Uterus (tissue), 4 donors: Measurements from ENCODE around the gene CIBAR2. TPM values are rescaled to one million over a fixed set of nuclear protein-coding genes. Genes with fewer than 3 reads are reported as not detected.
A peak's percentile ranks its signal among the peaks of the same experiment; 100 is the strongest.
"Not testable (repeated sequence)": the region's sequence is repeated elsewhere in the genome, so short reads cannot be mapped to it uniquely, and the experiment has no call there.

Source experiments
- DNase-seq, 2 donors: peaks; one replicate each; pipeline ENCODE4 v3.0.0-alpha.2; 2019 to 2020
- H3K27ac ChIP-seq, 2 donors: fragments of 200-600 bp; sonication (generic); 1 replicate in 1 of 2; 2 replicates in 1 of 2; pipeline ENCODE4 v1.5.1; 2016 to 2018
- H3K27me3 ChIP-seq, 2 donors: fragments of 200-600 bp; sonication (generic); one replicate each; pipeline ENCODE4 v1.5.1; 2018 to 2019; ENCODE audit warnings: control low read depth in 1 of 2
- H3K36me3 ChIP-seq, 2 donors: fragments of 200-600 bp; sonication (generic); one replicate each; pipeline ENCODE4 v1.5.1; 2019; ENCODE audit warnings: control low read depth in 1 of 2
- H3K4me1 ChIP-seq, 2 donors: fragments of 200-600 bp; sonication (generic); one replicate each; pipeline ENCODE4 v1.5.1; 2018 to 2019; ENCODE audit warnings: control low read depth in 1 of 2
- H3K4me3 ChIP-seq, 2 donors: fragments of 200-600 bp; sonication (generic); 1 replicate in 1 of 2; 2 replicates in 1 of 2; pipeline ENCODE4 v1.5.1; 2018 to 2019; ENCODE audit warnings: mild to moderate bottlenecking in 1 of 2
- H3K9me3 ChIP-seq, 2 donors: fragments of 200-600 bp; sonication (generic); one replicate each; pipeline ENCODE4 v1.5.1; 2019; ENCODE audit warnings: control low read depth in 1 of 2
- POLR2A ChIP-seq, 2 donors: fragments of 450-650 bp; IDR thresholded peaks; one replicate each; pipeline ENCODE4 v1.6.1; 2016; ENCODE audit warnings: antibody characterized with exemption in 2 of 2, mild to moderate bottlenecking in 1 of 2, moderate library complexity in 1 of 2
- intact Hi-C: fragments of 100-400 bp; cut with DNase I; formaldehyde crosslinking; loops from one replicate; pipeline ENCODE4 v1.15.1; 2023; ENCODE audit warnings: low total_unique reads
- total RNA-seq, 4 donors: library from RNA; depleted of rRNA in 3 of 4; stranded (reverse); fragments of >200 nt in 3 of 4; gene quantifications; one replicate each; pipeline versions ENCODE4 v1.1.0 to v1.2.4, GENCODE V29; 2014 to 2023
- TF ChIP-seq, protein P1 (sequence below), 4 experiments: fragments of 200-600 bp in 2 of 4; fragments of 450-650 bp in 2 of 4; sonication (generic) in 2 of 4; IDR thresholded peaks; one replicate each; pipeline ENCODE4 v1.5.1; 2016 to 2019; ENCODE audit warnings: antibody characterized with exemption in 4 of 4, mild to moderate bottlenecking in 2 of 4, moderate library complexity in 1 of 4
- donor health status: DM: yes; HTN: yes; CAD: no.

CIBAR2 gene
- total RNA-seq, 4 donors from 2014 or later = 2.4 TPM; not detected in 3

DNA sequence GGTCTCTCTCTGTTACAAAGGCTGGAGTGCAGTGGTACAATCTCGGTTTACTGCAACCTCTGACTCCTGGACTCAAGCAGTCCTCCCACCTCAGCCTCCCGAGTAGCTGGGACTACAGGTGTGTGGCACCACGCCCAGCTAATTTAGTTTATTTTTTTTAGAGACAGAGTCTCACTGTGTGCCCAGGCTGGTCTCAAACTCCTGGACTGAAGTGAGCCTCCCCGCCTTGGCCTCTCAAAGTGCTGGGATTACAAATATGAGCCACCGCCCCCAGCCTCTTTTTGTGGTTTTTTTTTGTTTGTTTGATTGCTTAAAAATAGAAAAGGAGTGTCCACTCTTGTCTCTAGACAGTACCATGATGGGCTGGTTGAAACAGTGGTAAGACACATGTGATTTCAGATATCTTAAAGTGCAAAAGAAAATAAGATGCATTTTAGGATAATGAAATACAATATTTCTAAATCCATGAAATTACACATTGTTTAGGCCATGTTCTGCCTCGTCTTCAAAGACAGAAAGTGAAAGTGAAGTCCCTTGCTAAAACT is 57.3 kb downstream of the CIBAR2 start:
- H3K4me3 ChIP-seq = peak overlapping the region; percentile 1 to 9
- intact Hi-C loops = no loop called here

DNA sequence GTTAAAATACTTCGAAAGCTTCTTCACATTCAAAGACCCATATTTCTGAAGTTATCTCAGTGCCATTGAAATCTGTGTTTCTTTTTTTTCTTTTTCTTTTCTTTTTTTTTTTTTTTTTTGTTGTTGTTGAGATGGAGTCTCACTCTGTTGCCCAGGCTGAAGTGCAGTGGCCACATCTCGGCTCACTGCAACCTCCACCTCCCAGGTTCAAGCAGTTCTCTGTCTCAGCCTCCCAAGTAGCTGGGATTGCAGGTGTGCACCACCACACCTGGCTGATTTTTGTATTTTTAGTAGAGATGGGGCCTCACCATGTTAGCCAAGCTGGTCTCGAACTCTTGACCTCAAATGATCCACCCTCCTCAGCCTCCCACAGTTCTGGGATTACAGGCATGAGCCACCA is 58.0 kb downstream of the CIBAR2 start:
- peak overlapping the region; percentile 67 to 87 for H3K27ac ChIP-seq
- DNase-seq, H3K4me3 ChIP-seq, H3K4me1 ChIP-seq, H3K27me3 ChIP-seq, H3K9me3 ChIP-seq, H3K36me3 ChIP-seq, intact Hi-C loops: not testable (repeated sequence)

More for the DNA sequence above, 57.3 kb downstream of the CIBAR2 start:
- Histone ChIP-seq H3K27ac (peak overlapping the region; percentile 67 to 87), H3K9me3 (no peaks in the 10 kb centered on the region), H3K36me3 (no peaks in the 10 kb centered on the region), H3K4me1 (peaks cover 0 to 6% of the 10 kb centered on the region in 2 donors), H3K27me3 (no peaks in the 10 kb centered on the region)
- TF ChIP-seq, protein P1, sequence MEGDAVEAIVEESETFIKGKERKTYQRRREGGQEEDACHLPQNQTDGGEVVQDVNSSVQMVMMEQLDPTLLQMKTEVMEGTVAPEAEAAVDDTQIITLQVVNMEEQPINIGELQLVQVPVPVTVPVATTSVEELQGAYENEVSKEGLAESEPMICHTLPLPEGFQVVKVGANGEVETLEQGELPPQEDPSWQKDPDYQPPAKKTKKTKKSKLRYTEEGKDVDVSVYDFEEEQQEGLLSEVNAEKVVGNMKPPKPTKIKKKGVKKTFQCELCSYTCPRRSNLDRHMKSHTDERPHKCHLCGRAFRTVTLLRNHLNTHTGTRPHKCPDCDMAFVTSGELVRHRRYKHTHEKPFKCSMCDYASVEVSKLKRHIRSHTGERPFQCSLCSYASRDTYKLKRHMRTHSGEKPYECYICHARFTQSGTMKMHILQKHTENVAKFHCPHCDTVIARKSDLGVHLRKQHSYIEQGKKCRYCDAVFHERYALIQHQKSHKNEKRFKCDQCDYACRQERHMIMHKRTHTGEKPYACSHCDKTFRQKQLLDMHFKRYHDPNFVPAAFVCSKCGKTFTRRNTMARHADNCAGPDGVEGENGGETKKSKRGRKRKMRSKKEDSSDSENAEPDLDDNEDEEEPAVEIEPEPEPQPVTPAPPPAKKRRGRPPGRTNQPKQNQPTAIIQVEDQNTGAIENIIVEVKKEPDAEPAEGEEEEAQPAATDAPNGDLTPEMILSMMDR (IDR thresholded peaks at IDR 0.05) = no peak
- no peak for TF ChIP-seq POLR2A (IDR thresholded peaks at IDR 0.05)
- DNase-seq = no peak

DNA sequence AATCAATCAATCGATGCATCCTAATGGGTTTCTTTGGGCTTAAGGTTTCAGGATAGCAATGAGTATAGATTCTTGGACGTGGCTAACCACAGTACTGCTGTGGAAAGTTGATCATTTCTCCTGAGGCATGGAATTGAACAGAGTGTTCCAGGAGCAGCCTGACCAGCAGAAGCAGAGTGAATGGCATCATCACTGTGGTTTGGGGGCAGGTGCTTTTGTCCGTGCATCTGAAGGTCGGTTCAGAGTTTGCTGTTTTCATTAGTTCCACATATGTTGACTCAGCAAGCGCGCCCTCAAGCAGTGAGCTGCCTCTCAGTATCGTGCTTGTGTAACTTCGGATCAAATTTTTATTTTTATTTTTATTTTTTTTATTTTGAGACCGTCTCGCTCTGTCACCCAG is 59.7 kb downstream of the CIBAR2 start:
- Histone ChIP-seq H3K27me3 (no peaks in the 10 kb centered on the region), H3K4me3 (no peak overlapping the region), H3K4me1 (peaks cover 0 to 6% of the 10 kb centered on the region in 2 donors)

DNA sequence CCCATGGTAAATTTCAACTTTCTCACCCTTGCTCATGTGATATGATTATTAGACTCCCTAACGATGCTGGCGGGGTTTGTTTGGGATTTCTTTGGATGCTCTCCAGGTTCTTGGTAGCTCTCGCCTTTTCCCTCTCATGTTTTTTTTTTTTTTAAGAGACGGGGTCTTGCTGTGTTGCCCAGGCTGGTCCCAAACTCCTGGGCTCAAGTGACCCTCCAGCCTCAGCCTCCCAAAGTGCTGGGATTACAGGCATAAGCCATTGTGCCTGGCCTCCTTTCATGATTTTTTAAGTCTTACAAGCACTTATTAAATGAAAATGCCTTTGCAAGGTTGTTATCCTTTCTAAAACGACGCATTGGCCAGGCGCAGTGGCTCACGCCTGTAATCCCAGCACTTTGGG is 60.6 kb downstream of the CIBAR2 start:
- Histone ChIP-seq H3K36me3 (no peaks in the 10 kb centered on the region), H3K9me3 (no peaks in the 10 kb centered on the region), H3K4me3 (no peak overlapping the region), H3K27ac (peak overlapping the region; percentile 80 to 91), H3K27me3 (no peaks in the 10 kb centered on the region), H3K4me1 (peaks cover 0 to 6% of the 10 kb centered on the region in 2 donors)
- no peak for DNase-seq
- TF ChIP-seq, protein P1 (IDR thresholded peaks at IDR 0.05) = no peak
- TF ChIP-seq POLR2A (IDR thresholded peaks at IDR 0.05) = no peak
- intact Hi-C loops = no loop called here

More for the DNA sequence above, 59.7 kb downstream of the CIBAR2 start:
- no peak overlapping the region for H3K27ac ChIP-seq
- no peaks in the 10 kb centered on the region for H3K36me3 ChIP-seq
- intact Hi-C loops = no loop called here
- no peak for TF ChIP-seq POLR2A (IDR thresholded peaks at IDR 0.05)
- TF ChIP-seq, protein P1 (IDR thresholded peaks at IDR 0.05) = no peak
- DNase-seq = no peak
- no peaks in the 10 kb centered on the region for H3K9me3 ChIP-seq

DNA sequence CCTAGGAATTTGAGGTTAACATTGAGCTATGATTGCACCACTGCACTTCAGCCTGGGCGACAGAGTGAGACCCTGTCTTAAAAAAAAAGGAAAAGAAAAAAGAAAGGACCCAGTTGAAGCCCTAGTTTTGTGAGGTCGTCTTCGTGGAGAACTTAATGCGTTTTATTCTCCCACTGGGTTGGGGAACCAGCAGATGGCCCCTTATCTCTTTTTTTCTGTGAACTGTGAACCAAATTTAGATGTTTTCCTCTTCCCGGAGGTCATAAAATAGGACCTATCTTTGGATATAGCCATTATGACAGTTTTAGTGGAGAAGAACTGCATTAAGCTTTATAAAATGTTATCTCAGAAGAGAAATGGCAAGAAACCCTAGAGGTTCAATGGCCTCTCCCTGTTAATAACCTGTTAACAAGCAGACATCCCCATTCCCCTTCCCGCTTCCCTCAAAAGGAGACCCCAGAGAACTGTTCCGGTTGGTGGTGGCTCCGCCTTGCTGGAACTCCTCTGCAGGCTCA is 61.1 kb downstream of the CIBAR2 start:
- Histone ChIP-seq H3K9me3 (no peaks in the 10 kb centered on the region), H3K4me1 (peaks cover 0 to 4% of the 10 kb centered on the region in 2 donors), H3K36me3 (no peaks in the 10 kb centered on the region), H3K4me3 (no peak overlapping the region), H3K27me3 (no peaks in the 10 kb centered on the region), H3K27ac (peak overlapping the region; percentile 80 to 91)
- TF ChIP-seq POLR2A (IDR thresholded peaks at IDR 0.05) = no peak
- TF ChIP-seq, protein P1 (IDR thresholded peaks at IDR 0.05) = peak in 1 of 4 experiments; percentile 14
- intact Hi-C loops = no loop called here
- no peak for DNase-seq
